GM12878 (cell line): ENCODE measurements around the gene ITGA5. TPM values are rescaled to one million over a fixed set of nuclear protein-coding genes. Genes with fewer than 3 reads are reported as not detected.

Source experiments
- ATAC-seq: fragments of 200-7000 bp; cut with Tn5 transposase; 3 replicates; pipeline ENCODE4 v1.9.1; 2020; ENCODE audit warnings: mild to moderate bottlenecking, moderate library complexity
- BruUV-seq: library from RNA; stranded (reverse); fragments of 400-500 nt; replicated peaks from 2 replicates; lab custom pipeline; 2021; lab: Mats Ljungman, UMichigan
- CTCF ChIA-PET: fragments of 300-600 bp; sonication (Branson Sonifier 250); formaldehyde crosslinking; extraction: SDS; loops from one replicate; lab custom pipeline; 2021; ENCODE audit warnings: inconsistent platforms; lab: Yijun Ruan, JAX
- POLR2A ChIA-PET: fragments of 350-600 bp; formaldehyde crosslinking; extraction: SDS; loops from one replicate; lab custom pipeline; 2021; ENCODE audit warnings: inconsistent platforms; lab: Charles Lee
- RAD21 ChIA-PET: fragments of 300-600 bp; sonication (Branson Sonifier 250); formaldehyde crosslinking; loops from one replicate; lab custom pipeline; 2023; ENCODE audit warnings: antibody characterized with exemption; ENCODE audit not compliant: unreplicated experiment; lab: Charles Lee
- SMC1A ChIA-PET: fragments of 300-600 bp; sonication (Branson Sonifier 250); formaldehyde crosslinking; loops from one replicate; lab custom pipeline; 2023; ENCODE audit not compliant: unreplicated experiment, uncharacterized antibody; lab: Charles Lee
- DNase-seq: peaks from one replicate; pipeline ENCODE4 v3.0.0-alpha.2; 2011; ENCODE audit warnings: low read depth, low spot score
- FAIRE-seq: peaks from 3 replicates; lab custom pipeline; 2011; peaks lifted over from hg19 to GRCh38; lab: Jason Lieb, UNC
- H2AFZ ChIP-seq: 2 replicates; pipeline ENCODE4 v1.6.0; 2011; ENCODE audit warnings: low read depth, low read length, control low read depth; ENCODE audit not compliant: control insufficient read depth
- H3K27ac ChIP-seq: 2 replicates; pipeline ENCODE4 v1.5.1; 2011; ENCODE audit warnings: control low read depth; ENCODE audit not compliant: control insufficient read depth, insufficient read depth
- H3K27me3 ChIP-seq, 2 experiments: replicated peaks in 1 of 2; 2 replicates each; pipeline versions ENCODE4 v1.6.0 to v1.6.1; 2011; ENCODE audit warnings: low read length in 1 of 2; ENCODE audit not compliant: control insufficient read depth in 2 of 2, insufficient read depth in 2 of 2
- H3K36me3 ChIP-seq, 2 experiments: 2 replicates each; pipeline ENCODE4 v1.5.1; 2011; ENCODE audit warnings: low read length in 1 of 2; ENCODE audit not compliant: control insufficient read depth in 2 of 2, insufficient read depth in 2 of 2
- H3K4me1 ChIP-seq: 2 replicates; pipeline ENCODE4 v1.6.1; 2011; ENCODE audit warnings: mild to moderate bottlenecking, low read length, moderate library complexity, mixed read lengths; ENCODE audit not compliant: control insufficient read depth, insufficient read depth
- H3K4me2 ChIP-seq: 2 replicates; pipeline ENCODE4 v1.6.0; 2011; ENCODE audit warnings: control low read depth; ENCODE audit not compliant: control insufficient read depth, insufficient read depth
- H3K4me3 ChIP-seq: fragments of 200-600 bp; sonication (generic); 2 replicates; pipeline ENCODE4 v1.5.1; 2016
- H3K79me2 ChIP-seq: 2 replicates; pipeline ENCODE4 v1.6.0; 2011; ENCODE audit warnings: low read length; ENCODE audit not compliant: control insufficient read depth, insufficient read depth
- H3K9ac ChIP-seq: 2 replicates; pipeline ENCODE4 v1.8.0; 2011; ENCODE audit warnings: low read length, control low read depth, mixed read lengths; ENCODE audit not compliant: control insufficient read depth, insufficient read depth
- H3K9me3 ChIP-seq: replicated peaks from 3 replicates; pipeline ENCODE4 v1.5.1; 2011; ENCODE audit warnings: mild to moderate bottlenecking, low read length; ENCODE audit not compliant: control insufficient read depth, insufficient read depth
- H4K20me1 ChIP-seq: 2 replicates; pipeline ENCODE4 v1.6.0; 2011; ENCODE audit not compliant: control insufficient read depth, insufficient read depth
- CREB1 ChIP-seq: IDR thresholded peaks from 2 replicates; pipeline ENCODE4 v1.6.1; 2012; ENCODE audit warnings: low read depth, mild to moderate bottlenecking, inconsistent platforms
- E2F8 ChIP-seq: fragments of 450-650 bp; IDR thresholded peaks from 2 replicates; pipeline ENCODE4 v1.6.1; 2018; ENCODE audit warnings: mild to moderate bottlenecking, low read depth, moderate library complexity; ENCODE audit not compliant: partially characterized antibody
- EGR1 ChIP-seq, 2 experiments: IDR thresholded peaks; 1 replicate in 1 of 2; 2 replicates in 1 of 2; pipeline ENCODE4 v1.6.1; 2011 to 2012; ENCODE audit warnings: low read depth in 2 of 2, low read length in 2 of 2, borderline replicate concordance in 1 of 2, mild to moderate bottlenecking in 1 of 2, moderate library complexity in 1 of 2
- MEF2A ChIP-seq: IDR thresholded peaks from 2 replicates; pipeline ENCODE4 v1.6.1; 2011; ENCODE audit warnings: low read depth, mild to moderate bottlenecking, low read length, moderate library complexity; ENCODE audit not compliant: insufficient read depth
- POLR2A ChIP-seq: IDR thresholded peaks from 2 replicates; pipeline ENCODE4 v1.6.1; 2011; ENCODE audit warnings: low read depth, mild to moderate bottlenecking, low read length
- SMAD5 ChIP-seq: IDR thresholded peaks from 2 replicates; pipeline ENCODE4 v1.6.1; 2016; ENCODE audit warnings: antibody characterized with exemption, low read depth
- WGBS: methylation state at CpG from one replicate; pipeline ENCODE4 v1.1.6; 2016; ENCODE audit warnings: low lambda C conversion rate; ENCODE audit not compliant: insufficient replicate concordance, insufficient coverage; ENCODE audit errors: missing lambda C conversion rate; 5-methylcytosine and 5-hydroxymethylcytosine counted together
- in situ Hi-C: fragments of 300-500 bp; cut with MboI; formaldehyde crosslinking; loops from 9 replicates; pipeline ENCODE4 v1.14.3; 2018; ENCODE audit warnings: mixed read lengths
- intact Hi-C: fragments of 100-400 bp; cut with micrococcal nuclease; formaldehyde crosslinking; loops from one replicate; pipeline ENCODE4 v1.14.2; 2022; ENCODE audit not compliant: unreplicated experiment
- polyA plus RNA-seq, 11 experiments: library from polyadenylated mRNA; depleted of rRNA in 4 of 11; unstranded in 6 of 11; stranded (reverse) in 5 of 11; fragments of >200 nt; fragmentation: Nextera tagmentation in 4 of 11; fragmentation: Illumina TruSeq in 1 of 11; extraction: Ambion mirVana in 4 of 11; extraction: Trizol in 1 of 11; gene quantifications; 1 replicate in 1 of 11; 2 replicates in 10 of 11; pipeline versions ENCODE4 v1.2.1 to v1.2.3, GENCODE V29; 2011 to 2016; ENCODE audit warnings: inconsistent platforms in 2 of 11, missing spikeins in 2 of 11, low read depth in 1 of 11
- total RNA-seq, 4 experiments: library from RNA; depleted of rRNA in 3 of 4; stranded (reverse); fragments of >200 nt in 3 of 4; fragmentation: Illumina TruSeq in 1 of 4; extraction: Trizol in 1 of 4; gene quantifications; 2 replicates each; pipeline versions ENCODE4 v1.2.1 to v1.2.3, GENCODE V29; 2013 to 2021

Gene ITGA5
- total and polyA plus RNA-seq, 10 of the 15 experiments (the other 5 are each of a cell fraction or from before 2014, with no cell fraction given): 0.15 to 22.5 (median 0.61) TPM

- Histone ChIP-seq H3K27me3 (no peaks in the 10 kb centered on the region), H3K4me1 (no peaks in the 10 kb centered on the region), H2AFZ (no peak overlapping the region), H3K9me3 (no peaks in the 10 kb centered on the region), H3K4me2 (no peak overlapping the region), H3K27ac (no peak overlapping the region), H3K79me2 (no peaks in the 10 kb centered on the region), H3K4me3 (no peak overlapping the region), H3K9ac (no peak overlapping the region), H4K20me1 (no peaks in the 10 kb centered on the region)
- BruUV-seq: no TSS peak
- ATAC-seq (no peak), DNase-seq (no peak), FAIRE-seq (no peak)
- WGBS: 88% methylated on average over 21 of the region's 21 CpGs
- POLR2A ChIA-PET: no interaction called here
- RAD21 ChIA-PET: interaction anchor here (0.9 kb wide), 1 partner anchor 72 kb away, joined by 3 read pairs; the partner anchor contains the start of gene CBX5
- CTCF ChIA-PET: interaction anchor here (0.6 to 4.2 kb wide), 6 partner anchors 10 to 136 kb away, joined by 3 to 30 read pairs (median 4); no protein-coding TSS in a partner anchor
- intact Hi-C loops: no loop called here
- in situ Hi-C loops: no loop called here
- TF ChIP-seq EGR1 (IDR thresholded peaks at IDR 0.05; ENCODE audit: borderline replicate concordance in 1 of 2, low read depth in 2 of 2, low read length in 2 of 2): 0 out of 3 replicates have a peak, but pooled peaks of 1 of the 2 experiments have one; percentile 13
- TF ChIP-seq POLR2A: peak; percentile 36; the same call in 1 of the 2 replicates
- peak; percentile 59; the same call in 1 of the 2 replicates for TF ChIP-seq MEF2A
- no peak for TF ChIP-seq CREB1
- TF ChIP-seq, all 136 proteins: peak for 3
- H3K36me3 ChIP-seq: peaks cover 13 to 23% of the 10 kb centered on the region in 2 experiments; a peak in 3 of 4 replicates
- SMC1A ChIA-PET: interaction anchor here (0.7 kb wide), 1 partner anchor 332 kb away, joined by 3 read pairs; no protein-coding TSS in a partner anchor
Measured at GRCh38 chr12:54352022-54352531, 67.0 kb downstream of the ITGA5 start.

GRCh38 chr12:54351341-54351740 is 67.7 kb downstream of the ITGA5 start:
- TSS peak; percentile 81 for BruUV-seq
- in situ Hi-C loops (no loop called here), intact Hi-C loops (no loop called here)
- no peaks in the 10 kb centered on the region for H4K20me1 ChIP-seq
- no peaks in the 10 kb centered on the region for H3K4me1 ChIP-seq
- SMC1A ChIA-PET: interaction anchor here (0.7 to 1.5 kb wide), 2 partner anchors 10 to 333 kb away, joined by 3 read pairs; no protein-coding TSS in a partner anchor
- no peak overlapping the region for H3K9ac ChIP-seq
- RAD21 ChIA-PET: no interaction called here
- no peak overlapping the region for H2AFZ ChIP-seq
- 93% methylated on average over 4 of the region's 4 CpGs for WGBS
- no peak overlapping the region for H3K27ac ChIP-seq
- TF ChIP-seq E2F8 (no peak), SMAD5 (0 out of 2 replicates have a peak, but pooled peaks have one; percentile 15)
- H3K27me3 ChIP-seq: no peaks in the 10 kb centered on the region
- POLR2A ChIA-PET: no interaction called here
- no peaks in the 10 kb centered on the region for H3K79me2 ChIP-seq
- H3K4me3 ChIP-seq: no peak overlapping the region
- H3K9me3 ChIP-seq: no peaks in the 10 kb centered on the region
- no peak overlapping the region for H3K4me2 ChIP-seq
- ATAC-seq (no peak), DNase-seq (no peak), FAIRE-seq (no peak)
- peaks cover 15 to 27% of the 10 kb centered on the region in 2 experiments for H3K36me3 ChIP-seq
- CTCF ChIA-PET: interaction anchor here (4.2 kb wide), 1 partner anchor 14 kb away, joined by 30 read pairs; no protein-coding TSS in a partner anchor
